HG02943 (cell line): ENCODE results near the gene FAM118B.

Source experiments
- ATAC-seq: cut with Tn5 transposase; IDR thresholded peaks from one replicate; pipeline ENCODE4 v1.9.1; 2021; ENCODE audit warnings: mild to moderate bottlenecking, low read depth, moderate library complexity; ENCODE audit not compliant: unreplicated experiment

The FAM118B gene

DNA sequence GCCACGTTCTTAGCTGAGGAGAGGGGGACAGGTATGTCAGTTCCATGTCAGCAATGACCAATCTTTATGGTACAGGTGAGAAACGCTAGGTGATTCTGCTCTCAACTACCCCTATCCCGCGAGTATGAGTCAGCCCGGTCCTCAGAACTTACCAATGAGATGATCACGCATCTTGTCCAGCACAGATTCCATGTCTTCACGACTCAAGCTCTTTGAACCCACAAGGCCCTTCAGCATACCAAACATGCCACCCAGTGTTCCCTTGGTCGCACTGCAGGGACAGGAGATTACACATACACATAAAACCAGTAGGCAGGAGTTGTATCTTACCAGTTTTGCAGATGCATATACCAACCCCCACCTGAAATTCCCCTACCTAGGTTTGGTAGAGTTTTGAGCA is 54.2 kb downstream of the FAM118B start:
- no peak for ATAC-seq

GRCh38 chr11:126267650-126268049 is 56.1 kb downstream of the FAM118B start:
- ATAC-seq = no peak

- no peak for ATAC-seq
Observed at GRCh38 chr11:126268361-126268707, 56.8 kb downstream of the FAM118B start.

DNA sequence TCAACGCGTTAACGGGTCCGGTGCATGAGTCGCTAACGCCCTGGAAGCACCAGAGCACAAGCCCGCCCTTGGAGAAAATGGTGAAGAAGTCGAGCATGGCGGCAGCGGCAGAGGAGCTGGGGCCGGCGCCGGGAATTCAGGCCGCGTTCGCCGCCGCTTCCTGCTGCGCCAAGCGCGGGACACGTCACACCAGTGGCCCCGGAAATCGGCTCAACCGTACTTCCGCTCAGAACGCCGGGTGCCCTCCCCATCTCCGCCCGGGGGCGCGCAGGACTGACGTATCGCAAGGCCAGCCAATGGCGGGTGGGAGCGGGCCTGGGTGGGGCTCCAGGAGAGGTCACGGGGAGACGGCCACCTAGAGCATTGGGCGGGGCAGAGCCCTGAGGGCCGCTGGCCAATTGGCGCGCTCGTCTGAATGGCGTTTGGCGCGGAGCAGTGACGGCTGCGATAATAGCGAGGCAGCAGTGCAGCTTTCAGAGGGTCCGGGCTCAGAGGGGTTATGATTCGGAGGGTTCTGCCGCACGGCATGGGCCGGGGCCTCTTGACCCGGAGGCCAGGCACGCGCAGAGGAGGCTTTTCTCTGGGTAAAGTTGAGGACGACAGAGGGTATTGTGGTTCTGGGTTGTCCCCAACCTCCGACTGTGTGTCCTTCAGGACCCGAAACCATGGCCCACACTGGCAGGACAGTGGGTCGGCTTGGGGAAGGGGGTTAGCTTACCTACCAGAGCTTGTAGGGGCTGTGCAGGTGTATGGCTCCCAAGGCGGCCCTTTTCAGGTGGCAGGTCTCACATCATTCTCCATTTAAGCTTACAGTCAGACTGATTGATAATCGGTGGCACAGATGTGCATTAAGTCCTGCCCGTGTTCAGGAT is 57.4 kb downstream of the FAM118B start, which contains the start of the genes FOXRED1 and SRPRA:
TSS of gene FOXRED1 (plus strand) at position 447 of the 872 bp plus-strand sequence. CDS start at position 500, 53 bp downstream.
TSS of gene SRPRA (minus strand) at position 188 of the 872 bp plus-strand sequence. CDS start at position 97, 91 bp downstream.
- peak; percentile 98 for ATAC-seq

GRCh38 chr11:126277322-126277721 is 65.7 kb downstream of the FAM118B start:
- no peak for ATAC-seq

DNA sequence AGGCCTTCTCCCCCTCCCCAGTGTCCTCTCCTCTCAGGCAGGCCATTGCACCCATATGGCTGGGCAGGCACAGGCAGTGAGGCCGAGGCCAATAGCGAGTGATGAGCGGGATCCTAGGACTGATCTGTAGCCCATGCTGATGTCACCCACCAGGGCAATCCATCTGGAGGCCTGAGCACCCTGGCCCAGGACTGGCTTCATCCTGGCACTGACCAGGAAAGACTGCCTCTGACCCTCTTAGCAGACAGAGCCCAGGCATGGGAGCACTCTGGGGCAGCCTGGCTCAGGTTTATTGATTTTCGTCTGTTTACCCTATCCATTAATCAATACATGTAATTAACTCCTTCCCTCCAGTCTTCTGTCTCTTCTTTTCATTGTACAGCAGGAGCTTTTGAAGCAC is 66.2 kb downstream of the FAM118B start:
- no peak for ATAC-seq

- ATAC-seq = no peak
Observed at GRCh38 chr11:126279191-126279590, 67.6 kb downstream of the FAM118B start.

- no peak for ATAC-seq
Observed at GRCh38 chr11:126280595-126280994, 69.0 kb downstream of the FAM118B start.

DNA sequence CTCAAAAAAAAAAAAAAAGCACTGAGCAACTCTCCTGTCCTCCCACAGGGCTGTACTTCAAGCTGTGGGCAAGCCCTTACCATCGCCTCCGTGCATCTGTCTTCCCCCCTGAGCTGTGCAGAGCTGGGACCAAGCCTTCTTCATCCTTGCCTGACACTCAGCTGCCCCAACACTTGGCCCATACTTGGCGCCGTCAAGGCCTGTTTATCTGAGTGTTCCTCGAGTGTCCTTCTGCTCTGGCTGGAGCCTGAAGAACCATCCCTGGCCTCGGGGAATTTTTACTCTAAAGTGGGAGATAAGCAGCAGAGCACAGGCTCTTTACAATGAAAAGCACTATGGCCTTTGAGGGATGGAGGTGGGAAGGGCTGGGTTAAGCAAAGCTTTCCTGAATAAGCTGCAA is 69.7 kb downstream of the FAM118B start:
- no peak for ATAC-seq

GRCh38 chr11:126281666-126282175 is 70.1 kb downstream of the FAM118B start:
- no peak for ATAC-seq

DNA sequence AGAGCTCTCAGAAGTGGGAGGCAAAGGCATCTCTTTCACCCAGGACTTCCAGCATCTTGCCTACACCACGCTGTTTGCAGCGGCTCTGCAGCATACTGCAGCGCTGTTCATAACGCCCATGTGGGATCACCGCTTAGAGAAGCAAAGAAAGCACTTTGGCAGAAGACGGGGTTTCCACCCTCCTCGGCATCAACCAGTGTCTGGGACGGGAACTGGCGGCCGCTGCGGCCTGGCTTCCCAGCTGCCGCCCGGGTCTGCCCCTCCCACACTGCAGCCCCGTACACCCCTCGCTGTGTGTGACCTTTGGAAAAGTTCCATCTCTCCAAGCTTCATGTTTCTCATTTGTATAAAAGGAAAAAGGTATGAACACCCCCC is 70.8 kb downstream of the FAM118B start:
- ATAC-seq = no peak

DNA sequence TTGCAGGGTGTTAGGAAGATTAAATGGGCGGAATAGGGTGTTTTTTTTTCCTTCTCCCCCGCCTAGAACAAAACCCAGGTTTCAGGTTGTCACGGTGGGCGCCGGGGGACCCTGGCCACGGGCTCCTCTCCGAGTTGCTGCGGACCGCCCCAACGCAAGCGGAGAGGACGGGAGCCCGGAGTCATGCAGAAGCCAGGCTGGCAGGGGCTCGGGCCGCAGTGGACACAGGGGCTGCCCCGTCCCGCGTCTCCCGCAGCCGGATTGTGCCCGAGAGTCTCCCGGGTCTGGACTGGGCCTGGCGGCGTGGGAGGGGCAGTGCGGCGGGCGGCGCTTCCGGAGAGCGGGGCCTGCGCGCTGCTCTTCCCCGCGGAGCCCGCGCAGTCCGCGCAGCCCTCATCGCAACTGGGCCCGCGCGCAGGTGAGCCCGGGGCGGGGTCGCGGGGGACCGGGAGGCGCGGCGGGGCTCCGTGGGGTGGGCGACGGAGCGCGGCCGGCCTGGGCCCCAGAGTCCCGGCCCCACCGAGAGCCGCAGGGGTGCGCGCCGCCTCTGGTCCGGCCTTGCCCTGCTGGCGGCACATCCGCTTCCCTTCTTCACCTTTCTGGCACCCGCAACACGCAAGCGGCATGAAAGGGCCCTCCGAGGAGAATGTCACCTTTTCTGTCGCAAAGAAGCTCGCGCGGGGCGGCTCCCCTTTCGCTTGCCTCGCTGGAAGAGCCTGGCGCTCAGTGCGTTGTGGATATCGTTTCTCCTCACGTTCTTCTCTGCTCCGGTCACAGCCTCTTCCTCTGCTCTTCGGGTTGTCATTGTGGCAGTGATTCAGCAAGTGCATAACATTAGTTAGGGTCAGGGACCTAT is 71.4 kb downstream of the FAM118B start, which contains the start of gene TIRAP:
TSS of gene TIRAP (plus strand) at position 358 of the 856 bp plus-strand sequence. CDS start 7,802 bp downstream, outside the sequence.
- peak; percentile 61 for ATAC-seq

- peak; percentile 42 for ATAC-seq
Observed at GRCh38 chr11:126284829-126285228, 73.2 kb downstream of the FAM118B start.

DNA sequence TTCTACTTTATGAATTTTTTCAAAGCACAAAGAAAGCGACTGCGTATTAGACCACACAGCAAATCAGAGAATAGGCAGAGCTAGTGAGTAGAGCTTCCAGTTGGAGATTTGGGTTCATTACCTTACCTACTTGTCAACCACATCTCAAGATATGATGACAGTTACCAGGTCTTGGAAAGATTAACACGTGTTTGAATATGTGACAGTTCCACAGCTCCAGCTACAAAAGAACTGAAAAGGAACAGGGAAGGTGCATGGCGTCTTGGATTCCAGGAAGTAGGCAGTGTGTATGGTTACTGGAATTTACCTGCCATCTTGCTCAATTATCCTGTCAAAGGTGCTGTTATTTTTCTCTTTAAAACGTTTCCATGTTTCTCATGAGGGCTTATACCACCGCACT is 76.7 kb downstream of the FAM118B start:
- ATAC-seq = no peak

DNA sequence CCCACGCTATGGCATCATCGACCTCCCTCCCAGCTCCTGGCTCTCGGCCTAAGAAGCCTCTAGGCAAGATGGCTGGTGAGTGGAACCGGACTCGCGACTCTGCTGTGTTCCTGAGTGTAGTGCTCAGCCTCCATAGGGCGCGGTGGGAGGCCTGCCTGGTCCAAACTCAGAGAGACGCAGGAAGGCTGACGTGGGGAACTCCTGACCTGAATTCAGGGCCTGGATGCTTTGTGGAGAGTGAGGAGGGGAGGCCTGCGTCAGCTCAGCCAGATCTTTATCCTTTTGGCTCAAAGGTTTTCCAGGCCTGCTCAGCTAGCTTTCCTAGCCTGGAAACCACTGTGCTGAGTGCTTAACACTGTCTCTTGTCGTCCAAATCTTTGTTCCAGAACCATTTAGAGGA is 79.3 kb downstream of the FAM118B start:
- ATAC-seq = no peak

DNA sequence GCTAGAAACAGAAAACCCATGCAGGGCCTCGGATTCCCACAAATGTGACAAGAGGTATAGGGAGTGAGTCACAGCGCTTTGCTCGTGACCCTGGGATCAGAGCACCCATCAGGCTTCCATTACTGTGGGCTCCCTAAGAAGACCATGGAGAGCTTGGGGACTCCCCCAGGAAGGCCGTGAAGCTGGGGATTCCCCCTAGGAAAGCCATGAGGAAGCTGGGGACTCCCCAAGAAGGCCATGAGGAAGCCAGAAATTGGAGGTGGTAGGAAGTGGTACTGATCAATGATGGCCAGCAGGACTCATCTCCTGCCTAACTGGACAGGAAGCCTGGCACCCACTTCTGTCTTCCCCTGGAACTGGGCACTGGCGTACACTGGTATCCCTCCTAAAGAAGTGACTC is 82.1 kb downstream of the FAM118B start:
- ATAC-seq = no peak

- ATAC-seq = no peak
Observed at GRCh38 chr11:126297004-126297403, 85.4 kb downstream of the FAM118B start.

DNA sequence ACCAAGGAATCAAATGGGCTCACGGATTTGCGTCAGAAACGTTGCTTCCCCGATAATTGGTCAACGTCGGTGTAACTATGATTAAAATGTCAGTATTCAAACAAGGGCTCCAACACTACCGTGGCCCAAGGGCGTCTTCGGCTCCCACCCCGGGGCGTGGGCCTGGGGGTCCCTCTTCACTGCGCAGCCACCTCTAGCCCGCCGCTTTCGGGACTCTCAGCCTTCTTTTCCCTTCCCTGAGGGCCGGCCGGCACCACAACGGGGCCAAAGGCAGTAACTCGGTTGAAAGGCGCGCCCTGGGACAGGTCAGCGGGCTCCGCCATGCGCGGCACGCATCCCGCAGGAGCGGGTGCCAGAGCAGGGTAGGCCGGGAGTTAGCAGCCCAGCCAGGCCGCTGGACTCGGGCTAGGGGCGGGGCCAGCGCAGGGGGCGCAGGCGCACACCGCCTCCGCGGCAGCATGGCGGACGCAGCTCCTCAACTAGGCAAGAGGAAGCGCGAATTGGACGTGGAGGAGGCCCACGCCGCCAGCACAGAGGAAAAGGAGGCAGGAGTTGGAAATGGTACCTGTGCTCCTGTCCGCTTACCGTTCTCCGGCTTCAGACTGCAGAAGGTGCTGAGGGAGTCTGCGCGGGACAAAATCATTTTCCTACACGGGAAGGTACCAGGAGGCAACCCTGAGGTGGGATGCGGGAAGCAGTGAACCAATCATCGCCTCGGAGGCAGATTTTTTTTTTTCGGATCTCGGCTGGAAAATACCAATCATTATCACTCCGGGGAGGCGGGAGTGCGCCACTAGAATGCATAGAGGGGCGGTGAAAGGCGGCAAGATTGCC is 92.3 kb downstream of the FAM118B start, which contains the start of gene DCPS:
TSS of gene DCPS (plus strand) at position 438 of the 834 bp plus-strand sequence. CDS start at position 459, 21 bp downstream.
- peak; percentile 78 for ATAC-seq

- no peak for ATAC-seq
Observed at GRCh38 chr11:126304457-126305075, 93.0 kb downstream of the FAM118B start.

DNA sequence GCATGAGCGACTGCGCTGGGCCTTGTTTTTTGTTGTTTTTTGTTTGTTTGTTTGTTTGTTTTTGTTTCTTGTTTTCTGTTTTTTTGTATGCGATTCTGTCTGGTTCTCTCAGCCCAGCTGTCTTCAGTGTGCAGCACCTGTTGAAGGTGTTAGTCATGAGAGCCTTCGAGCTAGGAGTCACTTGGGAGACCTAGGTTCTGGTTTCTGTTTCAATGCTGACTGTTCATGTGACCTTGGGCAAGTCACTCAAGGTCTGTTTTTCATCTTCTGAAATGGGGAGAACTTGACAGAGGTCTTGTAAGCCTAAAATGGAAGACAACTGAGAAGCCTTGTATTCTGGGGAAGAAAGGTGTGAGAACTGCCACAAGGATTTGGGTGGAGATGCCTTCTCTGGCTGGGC is 94.1 kb downstream of the FAM118B start:
- ATAC-seq = no peak
